Measurements from ENCODE around the gene UBL7.
A peak's percentile ranks its signal among the peaks of the same experiment; 100 is the strongest.

Gene UBL7

DNA sequence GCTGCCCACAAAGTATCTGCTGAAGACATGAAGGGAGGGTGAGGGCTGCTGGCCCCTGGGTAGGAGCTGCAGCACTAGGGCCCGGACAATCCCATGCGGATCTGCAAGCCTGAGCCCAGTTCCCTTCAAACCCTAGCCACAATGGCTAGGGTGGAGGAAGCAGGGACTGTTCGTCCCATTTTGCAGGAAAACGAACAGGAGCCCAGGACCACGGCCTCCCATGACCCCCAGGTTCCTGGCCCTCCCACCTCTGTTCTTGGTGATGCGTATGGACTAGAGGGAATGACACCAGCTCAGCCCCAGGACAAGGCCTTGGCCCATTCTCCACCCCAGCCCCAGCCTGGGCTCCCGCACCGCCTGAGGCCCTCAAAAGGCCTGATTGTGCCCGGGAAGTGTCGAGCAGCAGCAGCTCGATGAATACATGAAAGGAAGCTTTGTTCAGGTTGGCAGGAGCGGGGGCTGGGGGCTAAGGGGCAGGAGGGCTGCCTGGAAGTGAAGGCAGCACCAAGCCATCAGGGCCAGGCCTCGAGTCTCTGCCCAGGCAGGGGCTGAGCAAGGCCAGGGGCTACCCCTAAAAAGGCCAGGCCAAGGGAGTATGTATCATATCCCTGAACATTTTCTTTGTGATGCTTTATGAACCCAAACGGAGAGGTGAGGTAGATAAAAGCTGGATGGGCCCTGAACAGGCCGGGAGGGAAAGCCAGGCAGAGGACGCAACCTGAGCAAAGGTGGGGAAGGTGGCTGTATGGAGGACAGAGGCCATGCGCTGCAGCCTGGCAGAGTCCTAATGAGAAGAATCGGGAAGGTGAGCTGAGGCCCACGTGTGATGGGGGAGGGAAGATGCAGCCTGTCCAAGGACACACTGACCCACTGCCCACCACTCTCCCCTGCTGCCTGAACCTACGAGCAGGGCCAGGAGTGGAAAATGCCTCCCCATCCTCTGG, 39.4 kb downstream of the UBL7 start:
- peak; percentile 49 for DNase-seq

DNA sequence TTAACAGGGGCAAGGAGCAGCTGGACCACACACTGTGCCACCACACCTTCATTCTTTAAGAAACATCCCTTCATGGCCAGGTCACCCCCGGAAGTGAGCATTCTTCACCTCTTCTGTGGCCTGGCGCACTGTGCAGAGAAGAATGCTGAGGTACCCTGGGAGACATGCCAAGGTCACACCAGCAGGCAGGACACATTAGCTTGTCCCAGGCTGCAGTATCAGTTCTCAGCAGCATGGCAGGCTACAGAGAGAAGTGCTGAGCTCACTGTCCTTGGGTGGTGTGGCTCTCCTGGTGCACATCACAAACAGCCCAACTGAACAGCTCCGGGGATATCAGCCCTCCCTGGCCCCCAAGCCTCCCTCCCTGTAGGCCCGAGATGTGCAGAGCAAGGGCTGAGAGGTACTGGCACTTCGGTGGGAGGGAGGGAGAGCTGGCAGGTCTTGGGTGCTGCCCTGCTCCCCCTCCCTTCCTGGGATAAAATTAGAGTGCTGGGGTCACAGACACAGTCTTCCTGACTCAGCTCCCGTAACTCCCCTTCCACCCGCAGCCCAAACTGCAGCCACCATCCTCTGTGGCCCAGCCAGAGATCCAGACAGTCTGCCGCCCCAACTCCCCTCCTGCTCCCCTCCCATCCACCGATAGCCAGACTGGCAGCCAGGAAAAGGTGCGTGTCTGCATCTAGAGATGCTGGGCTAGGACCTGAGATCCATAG, 40.6 kb downstream of the UBL7 start:
- no peak for DNase-seq

DNA sequence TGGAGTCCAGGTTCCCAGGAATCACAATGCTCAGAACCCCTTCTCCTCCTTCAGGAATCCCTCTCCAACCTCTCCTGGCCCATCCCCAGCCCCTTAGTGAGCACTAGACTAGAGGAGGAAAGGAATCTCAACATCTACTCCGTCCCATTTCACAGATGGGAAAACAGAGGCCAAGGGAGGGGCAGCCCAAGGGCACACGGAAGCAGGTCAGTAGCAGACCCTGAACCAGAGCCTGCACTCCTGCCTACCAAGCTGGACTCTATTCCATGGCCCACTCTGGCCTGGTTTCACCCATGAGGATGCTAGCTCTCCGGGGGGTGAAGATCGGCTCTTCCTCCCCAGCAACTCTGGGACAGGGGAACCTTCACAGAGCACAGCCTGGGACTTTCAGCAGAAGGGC, 41.5 kb downstream of the UBL7 start:
- DNase-seq, result no peak

DNA sequence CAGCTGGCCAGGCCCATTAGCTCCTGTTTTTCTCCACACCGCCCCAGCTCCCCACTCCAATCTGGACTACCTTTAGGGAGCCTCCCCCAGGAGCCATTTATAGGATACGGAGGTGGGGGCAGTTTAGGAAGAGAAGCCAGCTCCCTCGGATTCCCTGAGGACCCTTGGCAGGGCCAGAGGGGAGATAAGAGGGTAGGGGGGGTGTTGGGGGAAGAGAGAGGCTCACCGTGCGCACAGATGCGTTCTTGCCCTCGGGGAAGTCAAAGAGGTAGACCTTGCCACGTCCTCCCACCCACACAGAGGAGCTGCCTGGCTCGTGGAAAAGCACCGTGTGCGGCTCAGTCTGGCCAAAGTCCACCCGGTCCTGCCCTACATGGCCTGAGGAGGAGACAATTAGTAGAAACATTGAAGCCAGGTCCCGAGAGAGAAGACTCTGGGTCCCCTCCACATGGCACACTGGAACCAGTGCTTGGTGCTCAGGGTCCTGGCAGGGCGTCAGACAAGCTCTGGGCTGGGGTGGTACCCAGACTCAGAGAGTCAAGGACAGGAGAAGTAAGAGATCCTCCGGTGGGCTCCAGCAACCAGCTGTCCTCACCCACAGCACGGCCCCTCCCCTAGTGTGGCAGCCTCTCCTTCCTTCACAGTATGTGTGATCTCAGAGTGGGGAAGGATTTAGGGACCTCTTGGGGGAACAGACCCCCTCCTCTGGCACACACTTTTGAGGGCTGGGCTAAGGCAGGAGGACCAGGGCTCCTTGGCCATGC, 42.2 kb downstream of the UBL7 start:
- no peak for DNase-seq

DNA sequence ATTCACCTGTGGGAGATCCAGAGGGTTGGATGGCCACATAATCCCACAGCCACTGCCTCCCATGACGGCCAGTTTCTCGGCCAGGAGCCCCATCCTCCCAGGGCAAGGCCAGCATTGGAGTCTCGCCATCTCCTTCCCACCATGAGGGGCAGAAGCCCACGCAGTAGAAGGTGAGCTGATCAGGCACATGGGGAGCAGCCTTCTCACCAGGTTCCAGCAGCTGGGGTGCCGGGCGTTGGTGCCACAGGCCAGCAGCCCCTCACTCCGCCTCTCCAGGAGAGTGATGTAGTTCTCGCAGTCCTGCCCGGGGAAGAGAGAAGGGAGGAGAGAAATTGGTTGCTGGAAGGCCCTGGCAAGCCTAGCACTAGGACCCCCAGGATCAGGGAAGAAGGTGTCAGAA, 43.3 kb downstream of the UBL7 start:
- DNase-seq, result no peak

DNA sequence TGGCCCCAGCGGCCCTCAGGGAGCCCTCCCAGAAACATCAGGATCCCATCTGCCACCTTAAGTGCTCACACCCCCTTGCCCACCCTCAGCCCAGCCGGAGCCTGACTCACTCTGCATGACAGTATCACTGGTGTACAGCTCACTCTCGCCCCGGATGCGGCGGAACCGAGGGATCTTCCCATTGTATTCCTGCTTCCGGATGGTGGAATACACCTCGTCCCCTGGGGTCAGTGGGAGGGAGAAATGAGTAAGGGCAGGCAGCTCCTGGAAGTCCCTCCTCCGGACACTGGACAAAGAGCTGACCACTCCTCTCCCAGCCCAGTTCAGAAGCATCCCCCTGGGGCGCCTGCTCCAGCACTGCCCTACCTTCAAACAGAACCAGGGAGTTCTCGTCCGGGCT, 43.7 kb downstream of the UBL7 start:
- DNase-seq, result peak; percentile 65

DNA sequence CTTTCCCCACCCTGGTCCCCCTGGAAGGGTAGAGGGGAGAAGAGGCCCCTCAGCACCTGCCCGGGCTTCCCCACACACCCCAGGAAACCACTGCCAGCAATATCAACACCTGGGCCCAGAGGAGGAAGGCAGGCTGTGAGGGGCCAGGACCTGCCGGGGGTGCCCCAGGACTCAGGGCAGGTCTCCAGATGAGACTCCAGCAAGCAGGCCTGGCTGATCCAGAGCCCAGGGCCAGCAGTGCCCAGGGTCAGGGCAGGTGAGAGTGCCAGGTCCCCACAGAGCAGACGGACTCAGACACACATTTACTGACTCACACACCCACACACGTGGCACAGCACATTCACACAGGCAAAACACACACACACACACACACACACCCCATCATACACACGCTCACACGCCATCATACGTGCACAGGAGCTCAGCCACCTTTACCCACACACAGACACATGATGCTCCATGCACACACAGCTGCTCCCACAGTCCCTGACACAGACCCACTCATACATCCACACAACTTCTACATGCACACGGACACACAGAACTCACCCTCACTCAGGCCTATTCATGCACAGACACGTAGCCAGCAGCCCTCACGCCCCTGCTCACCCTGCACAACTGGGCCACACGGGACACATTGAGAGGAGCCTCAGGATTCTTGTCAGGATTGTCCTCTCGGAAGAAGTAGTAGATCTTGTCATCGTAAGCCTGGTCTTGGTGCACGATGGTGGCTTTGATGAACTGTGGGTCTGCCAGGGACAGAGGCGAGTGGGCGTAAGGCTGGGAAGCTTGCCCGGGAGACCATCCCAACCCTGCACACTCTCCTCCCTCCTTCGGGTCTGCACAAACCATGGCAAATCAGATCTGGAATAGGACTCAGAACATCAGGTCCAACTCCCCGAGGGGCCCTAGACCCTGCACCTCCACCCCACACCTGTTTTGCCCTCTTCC, 44.7 kb downstream of the UBL7 start:
- no peak for DNase-seq

DNA sequence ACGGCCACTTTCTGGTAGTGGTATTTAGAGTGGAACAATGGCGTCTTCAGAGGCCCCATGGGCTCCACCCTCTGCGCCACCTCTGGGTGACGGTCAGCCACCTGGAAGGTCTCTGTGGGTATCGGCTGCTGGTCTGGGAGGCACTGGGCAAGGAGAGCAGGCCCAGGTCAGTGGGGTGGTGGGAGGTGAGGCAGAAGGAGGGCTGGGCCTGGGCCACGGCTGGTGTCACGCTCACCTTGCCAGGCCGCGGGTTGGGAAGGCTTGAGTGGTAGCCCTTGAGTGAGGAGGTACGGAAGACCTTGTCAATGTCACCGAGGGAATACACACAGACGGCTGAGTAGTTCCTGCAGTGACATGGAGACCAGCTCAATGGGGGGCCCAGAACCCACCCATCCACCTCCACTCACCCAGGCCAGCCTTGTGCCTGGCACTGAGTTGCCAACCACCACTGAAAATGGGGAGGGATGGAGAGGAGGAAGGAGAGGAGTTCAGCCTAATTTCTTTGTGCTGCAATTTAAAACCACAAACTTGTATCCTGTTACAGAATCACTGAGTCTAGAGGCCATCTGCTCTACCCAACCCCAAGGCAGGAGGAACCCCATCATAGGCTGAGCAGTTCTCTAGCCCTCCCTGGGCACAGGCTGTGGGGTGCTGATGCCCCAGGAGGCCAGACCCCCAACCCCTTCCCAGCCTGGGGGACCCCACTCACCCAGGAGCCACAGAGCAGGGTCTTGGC, 46.2 kb downstream of the UBL7 start:
- DNase-seq, result no peak

DNA sequence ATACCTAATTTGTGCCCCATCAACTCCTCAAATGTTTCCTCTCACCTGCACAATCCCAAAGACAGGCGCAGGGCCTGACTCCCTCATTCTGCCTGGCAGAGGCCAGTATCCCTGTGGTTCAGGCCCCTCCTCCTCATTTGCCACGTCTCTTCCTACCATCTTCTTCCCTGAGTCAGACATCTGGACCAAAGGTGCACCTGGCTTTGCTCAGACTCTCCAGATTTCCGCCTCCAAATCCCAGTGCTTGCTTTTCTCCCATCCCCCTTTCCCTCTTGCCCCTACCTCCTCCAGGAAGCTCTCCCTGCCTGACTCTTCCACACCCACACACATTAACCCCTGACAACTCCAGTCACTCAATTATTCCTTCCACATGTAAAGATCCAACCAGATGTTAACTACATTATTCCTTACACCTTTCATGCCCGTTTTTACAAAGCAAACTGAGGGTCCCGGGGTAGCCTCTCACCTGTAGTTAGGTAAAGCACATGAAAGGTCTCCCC, 46.8 kb downstream of the UBL7 start:
- no peak for DNase-seq

DNA sequence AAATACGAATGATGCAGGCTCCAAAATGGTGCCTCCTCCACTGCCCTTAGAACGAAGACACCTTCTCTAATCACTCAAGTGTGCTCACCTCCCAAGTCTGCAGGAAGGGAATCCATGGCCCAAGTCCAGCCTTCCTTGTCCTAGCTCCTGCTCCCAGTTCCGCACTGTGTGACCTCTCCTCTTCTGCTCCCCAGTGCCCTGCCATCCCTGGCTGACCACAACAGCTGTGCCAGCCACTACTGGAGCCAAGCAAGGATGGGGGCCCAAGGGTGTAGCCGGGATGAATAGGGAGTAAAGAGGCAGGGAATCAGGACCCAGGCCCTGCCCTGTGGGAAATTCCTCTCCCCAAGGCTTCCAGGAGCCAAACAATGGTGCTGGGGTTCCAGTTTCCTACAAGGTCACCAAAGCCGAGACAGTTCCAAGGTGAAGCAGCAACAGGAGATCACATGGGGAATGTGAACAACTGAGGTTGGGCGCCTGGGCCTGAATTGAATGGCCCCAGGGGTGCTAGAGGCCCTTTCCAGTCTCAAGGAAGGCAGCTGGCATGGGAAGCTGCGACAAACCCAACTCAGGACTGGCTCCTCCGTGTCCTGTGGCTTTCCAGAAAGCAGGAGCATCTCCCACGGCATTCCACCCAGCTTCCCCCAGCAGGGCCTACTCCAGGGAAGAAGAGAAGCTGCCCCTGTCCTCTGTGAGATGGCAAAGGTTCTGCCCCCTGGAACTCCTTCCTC, 47.4 kb downstream of the UBL7 start:
- no peak for DNase-seq

DNA sequence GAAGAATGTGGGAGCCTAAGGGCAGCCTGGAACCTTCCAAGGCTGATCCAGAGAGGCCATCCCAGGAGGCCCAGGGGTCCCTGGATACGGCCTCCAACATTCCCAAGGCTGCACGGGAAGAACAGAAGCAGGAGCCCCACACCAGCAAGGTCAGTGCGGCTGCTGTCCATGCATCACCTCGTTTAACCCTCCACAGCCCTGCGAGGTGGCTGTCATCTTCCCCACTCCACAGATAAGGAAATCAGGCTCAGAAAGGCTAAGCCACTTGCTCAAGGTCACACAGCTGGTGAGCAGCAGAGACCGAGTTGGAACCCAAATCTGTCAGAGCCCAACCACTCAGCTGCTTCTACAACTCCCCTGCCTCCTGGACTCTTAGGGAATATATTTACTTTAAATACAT, 48.8 kb downstream of the UBL7 start:
- no peak for DNase-seq

DNA sequence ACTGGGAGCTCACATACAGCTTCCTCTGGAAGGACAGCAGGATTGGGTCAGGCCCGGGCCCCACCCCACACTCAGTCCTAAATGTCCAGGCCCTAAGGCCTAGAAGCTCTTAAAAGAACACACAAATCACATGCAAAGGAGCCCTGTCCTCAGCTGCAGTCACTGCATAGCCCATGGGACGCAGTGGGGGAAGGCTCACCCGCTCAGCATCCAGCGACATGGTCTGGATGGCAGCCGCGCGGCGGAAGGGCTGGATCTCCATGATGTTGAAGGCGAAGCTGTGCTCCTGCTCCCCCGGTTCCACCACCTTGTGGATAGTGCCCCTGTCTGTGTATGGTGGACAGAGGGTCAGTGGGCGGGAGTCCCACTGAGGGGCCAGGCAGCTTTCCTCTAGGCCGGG, 49.3 kb downstream of the UBL7 start:
- DNase-seq, result no peak

DNA sequence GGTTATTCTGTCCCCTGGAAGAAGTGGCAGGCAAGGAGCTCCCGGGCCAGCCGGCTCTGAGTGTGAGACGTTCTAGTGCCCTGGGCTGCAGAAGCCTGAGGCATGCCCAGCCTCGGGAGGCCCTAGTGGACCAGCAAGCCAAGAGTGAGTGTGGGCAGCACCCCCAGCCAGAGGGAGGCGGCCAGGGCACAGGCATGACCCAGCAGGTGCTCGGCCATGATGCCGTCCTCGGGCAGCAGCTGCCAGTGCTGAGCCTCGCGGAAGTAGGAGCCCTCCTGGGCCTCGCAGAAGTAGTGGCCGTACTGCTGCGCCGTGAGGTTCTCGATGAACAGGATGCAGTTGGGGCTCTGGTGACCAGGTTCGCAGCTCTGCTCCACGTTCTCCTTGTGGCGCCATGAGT, 50.5 kb downstream of the UBL7 start:
- DNase-seq, result no peak

DNA sequence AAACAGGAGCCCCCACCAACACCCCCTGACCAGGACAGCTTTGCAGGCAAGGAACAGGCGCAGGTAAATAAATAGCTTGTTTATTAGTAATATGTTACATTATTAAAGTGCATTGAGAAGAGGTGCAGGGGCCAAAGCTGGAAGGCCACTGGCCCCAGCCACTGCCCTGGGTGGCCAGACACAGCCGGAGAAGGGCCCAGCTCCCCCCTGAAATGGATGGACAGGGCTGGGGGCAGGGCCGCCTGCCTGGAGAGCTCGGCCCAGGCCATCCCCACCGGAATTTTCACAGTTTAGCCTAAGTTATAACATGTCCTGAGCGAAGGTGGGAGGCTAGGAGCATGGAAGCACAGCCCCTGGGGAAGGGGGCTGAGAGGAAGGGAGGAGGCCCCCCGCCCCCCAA, 51.7 kb downstream of the UBL7 start:
- DNase-seq, result no peak

DNA sequence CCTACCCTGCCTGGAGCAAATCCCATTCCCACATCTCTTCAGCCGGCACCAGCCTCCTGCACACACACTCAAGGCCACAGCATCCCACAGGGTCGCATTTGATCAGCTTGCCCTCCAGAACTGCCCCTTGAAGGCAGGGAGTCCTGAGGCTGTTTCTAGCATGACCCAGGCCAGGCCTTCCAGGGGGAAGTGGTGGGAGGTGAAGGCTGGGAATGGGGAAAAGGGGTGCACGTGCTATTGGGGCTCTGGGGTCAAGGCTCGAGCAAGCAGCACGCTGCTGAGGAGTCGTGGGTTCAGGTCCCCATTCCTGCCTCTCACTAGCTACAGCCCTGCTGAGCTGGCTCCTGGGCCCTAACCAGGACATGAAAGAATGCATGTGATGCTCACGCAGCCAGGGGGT, 52.1 kb downstream of the UBL7 start:
- no peak for DNase-seq

DNA sequence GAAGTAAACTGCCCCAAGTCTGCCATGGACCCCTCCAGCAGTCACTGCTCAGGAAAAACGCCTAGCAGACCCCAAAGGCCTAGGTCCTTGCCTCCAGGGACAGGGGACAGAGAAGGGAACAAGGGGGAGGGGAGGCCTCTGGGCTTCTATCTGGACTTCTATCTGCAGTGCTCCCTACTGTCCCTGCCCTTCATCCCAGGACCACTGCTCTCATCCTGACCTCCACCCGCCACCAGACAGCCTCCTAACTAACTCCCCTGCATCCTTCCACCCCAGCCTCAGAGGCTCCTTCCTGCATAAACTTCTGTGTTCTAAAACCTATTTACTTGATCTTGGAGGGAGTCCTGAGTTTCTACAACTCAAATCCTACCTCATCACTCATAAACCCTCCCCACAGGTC, 52.6 kb downstream of the UBL7 start:
- no peak for DNase-seq

DNA sequence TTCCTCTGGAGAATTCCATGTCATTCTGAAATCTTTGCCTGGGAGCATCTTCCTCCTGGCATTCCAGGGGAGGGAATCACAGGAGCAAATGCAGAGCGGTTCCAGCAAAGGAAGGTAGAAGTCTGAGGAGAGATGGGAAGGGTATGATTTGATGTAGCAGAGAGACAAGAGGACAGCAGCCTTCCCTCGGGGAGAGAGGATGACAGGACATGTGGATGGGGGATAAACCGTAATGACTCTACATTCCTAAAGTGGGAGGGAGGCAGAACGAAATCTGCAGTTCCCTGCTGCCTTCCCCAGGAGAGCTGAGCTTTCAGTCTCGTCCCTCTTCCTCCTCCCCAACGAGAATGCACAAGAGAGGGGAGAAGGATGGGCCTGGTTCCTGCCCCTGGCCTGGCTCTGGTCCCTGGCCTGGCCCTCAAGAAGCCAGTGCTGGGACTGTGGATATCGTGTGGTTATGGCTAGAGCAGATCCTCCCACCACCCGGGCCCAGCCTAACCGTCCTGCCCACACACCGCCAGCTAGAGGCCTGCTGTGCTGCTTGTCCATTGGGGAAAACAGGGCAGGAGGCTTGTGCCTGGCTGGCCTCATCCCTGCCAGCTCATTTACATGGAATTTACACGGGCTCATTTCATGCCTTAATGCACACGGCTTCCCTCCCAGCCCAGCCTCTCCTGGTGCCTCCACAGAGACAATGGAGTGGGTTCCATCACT, 53.8 kb downstream of the UBL7 start:
- peak; percentile 71 for DNase-seq

DNA sequence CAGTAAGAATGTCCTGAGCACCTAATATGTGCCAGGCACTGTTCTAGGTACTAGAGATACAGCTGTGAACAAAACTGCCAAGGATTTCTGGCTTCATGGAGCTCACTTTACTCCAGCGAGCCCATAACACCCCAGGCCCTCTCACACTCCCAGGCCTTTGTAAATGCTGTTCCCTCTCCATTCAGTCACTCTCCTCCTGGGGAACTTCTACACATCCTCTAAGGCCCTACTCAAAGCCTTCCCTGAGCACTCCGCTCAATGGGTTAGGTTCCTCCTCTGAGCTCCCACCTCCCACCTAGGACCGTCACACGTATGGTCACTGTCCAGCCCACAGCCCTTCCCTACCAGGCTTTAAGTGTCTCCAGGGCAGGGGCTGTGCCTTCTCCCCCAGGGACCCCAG, 54.4 kb downstream of the UBL7 start:
- no peak for DNase-seq

DNA sequence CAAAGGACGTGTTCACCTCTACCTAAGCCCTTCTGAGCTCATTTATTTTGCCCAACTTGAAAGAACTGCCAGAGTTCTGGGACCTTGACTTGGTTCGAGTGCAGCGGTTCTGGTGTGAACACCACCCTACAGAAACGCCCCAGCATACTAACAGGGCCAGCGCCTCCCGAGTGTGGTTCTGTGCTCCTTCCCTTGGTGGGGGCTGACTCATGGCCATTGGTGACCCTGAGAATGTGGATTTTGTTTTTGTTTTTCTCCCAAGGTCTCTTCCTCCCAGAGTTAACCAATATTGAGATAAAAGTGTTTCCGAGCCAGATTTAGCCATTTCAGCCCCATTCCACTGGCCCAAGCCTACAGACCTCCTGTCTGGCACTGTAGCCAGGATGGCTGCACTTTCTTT, 55.1 kb downstream of the UBL7 start:
- no peak for DNase-seq

DNA sequence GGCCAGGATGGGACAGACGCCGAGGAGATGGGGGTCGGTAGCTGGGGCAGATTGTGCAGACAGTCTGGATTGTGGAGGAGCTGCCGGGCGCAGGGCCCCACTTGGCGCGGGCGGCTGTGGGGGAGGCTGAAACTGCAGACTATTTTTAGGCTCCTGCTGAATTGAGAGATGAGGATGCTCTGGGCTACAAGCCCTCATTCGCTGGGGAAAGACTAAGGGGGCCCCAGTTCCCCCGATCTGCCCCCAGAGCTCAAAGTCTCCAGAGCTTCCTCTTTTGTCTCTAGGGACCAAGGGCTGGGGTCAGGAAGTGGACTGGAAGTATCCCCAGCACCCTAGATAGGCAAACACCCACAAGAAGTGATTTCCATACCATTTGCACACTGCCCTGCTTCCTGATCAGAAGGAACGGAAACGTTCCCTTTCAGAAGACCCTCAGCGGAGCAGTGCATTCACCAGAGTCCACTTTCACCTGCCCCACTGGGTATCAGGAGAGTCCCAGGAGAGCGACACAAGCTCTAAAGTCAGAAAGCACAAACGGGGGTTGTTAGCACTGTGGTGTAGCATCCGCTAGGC, 56.9 kb downstream of the UBL7 start:
- peak; percentile 76 for DNase-seq
